PC-9 (cell line): Measurements from ENCODE around the gene FAM107A.

Experiments
- EZH2 ChIP-seq: fragments of 200-600 bp; sonication (generic); IDR thresholded peaks from 2 replicates; pipeline ENCODE4 v1.8.0; 2017; ENCODE audit warnings: antibody characterized with exemption, low read depth
- TF ChIP-seq, protein P1 (sequence below): fragments of 200-600 bp; sonication (generic); conservative IDR thresholded peaks from 2 replicates; pipeline ENCODE4 v1.6.1; 2017; ENCODE audit warnings: mixed run types, antibody characterized with exemption, mild to moderate bottlenecking, moderate library complexity

DNA sequence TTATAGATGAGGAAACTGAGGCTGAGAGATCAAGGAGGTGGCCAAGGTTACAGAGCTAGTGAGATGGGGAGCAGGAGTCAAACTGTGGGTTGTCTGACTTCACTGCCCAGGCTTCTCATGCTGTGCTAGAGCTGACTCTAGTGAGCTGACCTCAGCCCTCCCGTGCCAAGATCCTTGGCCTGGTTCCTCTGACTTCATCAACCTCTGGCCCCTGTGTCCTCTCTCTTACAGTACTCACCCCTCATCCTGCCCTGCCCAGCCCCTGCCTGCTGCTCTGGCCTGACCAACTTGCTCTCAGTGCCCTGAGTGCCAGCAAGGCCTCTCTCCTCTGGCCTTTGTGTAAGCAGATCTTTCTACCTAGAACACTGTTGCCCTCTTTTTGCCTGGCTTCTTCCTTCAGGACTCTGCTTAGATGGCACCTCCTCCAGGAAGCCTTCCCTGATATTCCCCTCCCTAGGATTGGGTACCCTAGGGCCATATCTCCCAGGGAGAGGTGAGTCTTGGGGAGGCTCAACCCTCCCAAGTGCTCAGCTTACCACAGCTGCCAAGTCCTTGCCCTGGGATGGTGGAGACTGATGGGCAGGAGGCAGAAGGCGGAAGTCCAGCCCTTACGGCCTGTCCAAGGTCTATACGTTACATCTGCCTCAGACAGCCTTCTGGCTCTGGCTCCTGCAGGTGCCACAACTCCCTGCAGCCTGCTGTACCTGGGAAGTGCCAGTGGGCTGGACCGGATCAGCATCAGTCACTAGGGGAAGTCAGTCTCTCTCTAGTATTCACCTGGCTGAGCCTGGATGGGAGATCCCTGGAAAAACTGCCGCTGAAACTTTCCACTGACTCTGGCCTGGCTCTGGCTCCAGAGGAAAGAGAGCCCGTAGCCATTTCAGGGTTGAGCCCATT, 36.3 kb upstream of the FAM107A start:
- TF ChIP-seq EZH2, result no peak
- TF ChIP-seq, protein P1, sequence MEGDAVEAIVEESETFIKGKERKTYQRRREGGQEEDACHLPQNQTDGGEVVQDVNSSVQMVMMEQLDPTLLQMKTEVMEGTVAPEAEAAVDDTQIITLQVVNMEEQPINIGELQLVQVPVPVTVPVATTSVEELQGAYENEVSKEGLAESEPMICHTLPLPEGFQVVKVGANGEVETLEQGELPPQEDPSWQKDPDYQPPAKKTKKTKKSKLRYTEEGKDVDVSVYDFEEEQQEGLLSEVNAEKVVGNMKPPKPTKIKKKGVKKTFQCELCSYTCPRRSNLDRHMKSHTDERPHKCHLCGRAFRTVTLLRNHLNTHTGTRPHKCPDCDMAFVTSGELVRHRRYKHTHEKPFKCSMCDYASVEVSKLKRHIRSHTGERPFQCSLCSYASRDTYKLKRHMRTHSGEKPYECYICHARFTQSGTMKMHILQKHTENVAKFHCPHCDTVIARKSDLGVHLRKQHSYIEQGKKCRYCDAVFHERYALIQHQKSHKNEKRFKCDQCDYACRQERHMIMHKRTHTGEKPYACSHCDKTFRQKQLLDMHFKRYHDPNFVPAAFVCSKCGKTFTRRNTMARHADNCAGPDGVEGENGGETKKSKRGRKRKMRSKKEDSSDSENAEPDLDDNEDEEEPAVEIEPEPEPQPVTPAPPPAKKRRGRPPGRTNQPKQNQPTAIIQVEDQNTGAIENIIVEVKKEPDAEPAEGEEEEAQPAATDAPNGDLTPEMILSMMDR, result no peak
